Measurements from ENCODE around the gene GPRIN1. TPM values are rescaled to one million over a fixed set of nuclear protein-coding genes. Genes with fewer than 3 reads are reported as not detected.
A peak's percentile ranks its signal among the peaks of the same experiment; 100 is the strongest.

GPRIN1 gene
- total RNA-seq, 1 experiment from 2014 or later, result 8.5 TPM

- no peak for TF ChIP-seq ATF2 (CRISPR knock-in tag; IDR thresholded peaks at IDR 0.05; ENCODE audit: borderline replicate concordance, low read depth)
- TF ChIP-seq TEAD1 (CRISPR knock-in tag; IDR thresholded peaks at IDR 0.05), result no peak
- TF ChIP-seq, protein P1, sequence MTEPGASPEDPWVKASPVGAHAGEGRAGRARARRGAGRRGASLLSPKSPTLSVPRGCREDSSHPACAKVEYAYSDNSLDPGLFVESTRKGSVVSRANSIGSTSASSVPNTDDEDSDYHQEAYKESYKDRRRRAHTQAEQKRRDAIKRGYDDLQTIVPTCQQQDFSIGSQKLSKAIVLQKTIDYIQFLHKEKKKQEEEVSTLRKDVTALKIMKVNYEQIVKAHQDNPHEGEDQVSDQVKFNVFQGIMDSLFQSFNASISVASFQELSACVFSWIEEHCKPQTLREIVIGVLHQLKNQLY (CRISPR knock-in tag; IDR thresholded peaks at IDR 0.05), result no peak
- TF ChIP-seq E2F4 (CRISPR knock-in tag; IDR thresholded peaks at IDR 0.05; ENCODE audit: borderline replicate concordance, low read depth), result no peak
- TF ChIP-seq AFF4 (CRISPR knock-in tag; IDR thresholded peaks at IDR 0.05; ENCODE audit: borderline replicate concordance), result no peak
These were observed 30.6 kb downstream of the GPRIN1 start (continued) for GRCh38 chr5:176579323-176579722.

GRCh38 chr5:176578391-176578808 is 31.6 kb downstream of the GPRIN1 start:
- no peaks in the 10 kb centered on the region for H3K9me3 Mint-ChIP-seq
- no peak overlapping the region for H3K27ac Mint-ChIP-seq
- CTCF ChIA-PET, result interaction anchor here (1.0 to 2.8 kb wide), 22 partner anchors 8 to 849 kb away, joined by 3 to 21 read pairs (median 5); partner anchors contain the start of genes CLTB, RNF44 and TSPAN17
- TF ChIP-seq E2F4 (CRISPR knock-in tag; IDR thresholded peaks at IDR 0.05; ENCODE audit: borderline replicate concordance, low read depth), result peak; percentile 82; the same call in 1 of the 2 replicates
- TF ChIP-seq, protein P2, sequence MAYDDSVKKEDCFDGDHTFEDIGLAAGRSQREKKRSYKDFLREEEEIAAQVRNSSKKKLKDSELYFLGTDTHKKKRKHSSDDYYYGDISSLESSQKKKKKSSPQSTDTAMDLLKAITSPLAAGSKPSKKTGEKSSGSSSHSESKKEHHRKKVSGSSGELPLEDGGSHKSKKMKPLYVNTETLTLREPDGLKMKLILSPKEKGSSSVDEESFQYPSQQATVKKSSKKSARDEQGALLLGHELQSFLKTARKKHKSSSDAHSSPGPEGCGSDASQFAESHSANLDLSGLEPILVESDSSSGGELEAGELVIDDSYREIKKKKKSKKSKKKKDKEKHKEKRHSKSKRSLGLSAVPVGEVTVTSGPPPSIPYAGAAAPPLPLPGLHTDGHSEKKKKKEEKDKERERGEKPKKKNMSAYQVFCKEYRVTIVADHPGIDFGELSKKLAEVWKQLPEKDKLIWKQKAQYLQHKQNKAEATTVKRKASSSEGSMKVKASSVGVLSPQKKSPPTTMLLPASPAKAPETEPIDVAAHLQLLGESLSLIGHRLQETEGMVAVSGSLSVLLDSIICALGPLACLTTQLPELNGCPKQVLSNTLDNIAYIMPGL (CRISPR knock-in tag; IDR thresholded peaks at IDR 0.05), result 0 out of 2 replicates have a peak, but pooled peaks have one; percentile 50
- TF ChIP-seq NR1H2 (CRISPR knock-in tag; IDR thresholded peaks at IDR 0.05), result no peak
- peak; percentile 77; the same call in 1 of the 2 replicates for TF ChIP-seq FOXP1 (CRISPR knock-in tag; IDR thresholded peaks at IDR 0.05; ENCODE audit: borderline replicate concordance)
- no peak for TF ChIP-seq ZSCAN18 (CRISPR knock-in tag; IDR thresholded peaks at IDR 0.05)
- no peak for TF ChIP-seq NFYB (CRISPR knock-in tag; conservative IDR thresholded peaks at IDR 0.05; ENCODE audit: low read depth)
- TF ChIP-seq CTCF (IDR thresholded peaks at IDR 0.05), result peak; percentile 64
- no peak for TF ChIP-seq SP1 (CRISPR knock-in tag; conservative IDR thresholded peaks at IDR 0.05)
- no peak for TF ChIP-seq ZNF138 (CRISPR knock-in tag; conservative IDR thresholded peaks at IDR 0.05)
- TF ChIP-seq, protein P3, sequence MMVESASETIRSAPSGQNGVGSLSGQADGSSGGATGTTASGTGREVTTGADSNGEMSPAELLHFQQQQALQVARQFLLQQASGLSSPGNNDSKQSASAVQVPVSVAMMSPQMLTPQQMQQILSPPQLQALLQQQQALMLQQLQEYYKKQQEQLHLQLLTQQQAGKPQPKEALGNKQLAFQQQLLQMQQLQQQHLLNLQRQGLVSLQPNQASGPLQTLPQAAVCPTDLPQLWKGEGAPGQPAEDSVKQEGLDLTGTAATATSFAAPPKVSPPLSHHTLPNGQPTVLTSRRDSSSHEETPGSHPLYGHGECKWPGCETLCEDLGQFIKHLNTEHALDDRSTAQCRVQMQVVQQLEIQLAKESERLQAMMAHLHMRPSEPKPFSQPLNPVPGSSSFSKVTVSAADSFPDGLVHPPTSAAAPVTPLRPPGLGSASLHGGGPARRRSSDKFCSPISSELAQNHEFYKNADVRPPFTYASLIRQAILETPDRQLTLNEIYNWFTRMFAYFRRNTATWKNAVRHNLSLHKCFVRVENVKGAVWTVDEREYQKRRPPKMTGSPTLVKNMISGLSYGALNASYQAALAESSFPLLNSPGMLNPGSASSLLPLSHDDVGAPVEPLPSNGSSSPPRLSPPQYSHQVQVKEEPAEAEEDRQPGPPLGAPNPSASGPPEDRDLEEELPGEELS (CRISPR knock-in tag; IDR thresholded peaks at IDR 0.05), result no peak
- no peak for TF ChIP-seq USF2 (CRISPR knock-in tag; IDR thresholded peaks at IDR 0.05)
- TF ChIP-seq ZBTB21 (CRISPR knock-in tag; IDR thresholded peaks at IDR 0.05; ENCODE audit: borderline replicate concordance), result no peak
- TF ChIP-seq NFE2L1 (CRISPR knock-in tag; IDR thresholded peaks at IDR 0.05), result no peak; the same call in 1 of the 2 replicates
- TF ChIP-seq ZNF232 (CRISPR knock-in tag; IDR thresholded peaks at IDR 0.05), result no peak

More at GRCh38 chr5:176578391-176578808, 31.6 kb downstream of the GPRIN1 start:
- DNase-seq (ENCODE audit: low spot score) (peak; percentile 90), ATAC-seq (peak; percentile 86)
- Mint-ChIP-seq H3K4me3 (no peak overlapping the region), H3K36me3 (no peaks in the 10 kb centered on the region), H3K27me3 (ENCODE audit: low read depth) (peaks cover 8% of the 10 kb centered on the region), H3K4me1 (peaks cover 2% of the 10 kb centered on the region)
- POLR2A ChIA-PET, result interaction anchor here (1.0 kb wide), 1 partner anchor 41 kb away, joined by 3 read pairs; no protein-coding TSS in a partner anchor

All from WTC11 (cell line).